Tibial nerve (tissue), 4 donors: Measurements from ENCODE around the gene RETREG1. TPM values are rescaled to one million over a fixed set of nuclear protein-coding genes. Genes with fewer than 3 reads are reported as not detected.
"Not testable (repeated sequence)": the region's sequence is repeated elsewhere in the genome, so short reads cannot be mapped to it uniquely, and the experiment has no call there.

ENCODE experiments used
- DNase-seq, 2 donors: peaks; one replicate each; pipeline ENCODE4 v3.0.0-alpha.2; 2019; ENCODE audit warnings: low spot score in 2 of 2
- H3K27ac ChIP-seq, 4 donors: fragments of 200-600 bp; sonication (generic) in 3 of 4; one replicate each; pipeline ENCODE4 v1.5.1; 2017 to 2019; ENCODE audit warnings: mild to moderate bottlenecking in 1 of 4
- H3K27me3 ChIP-seq, 2 donors: fragments of 200-600 bp; sonication (generic) in 1 of 2; one replicate each; pipeline versions ENCODE4 v1.5.1 to v1.6.0; 2017 to 2019
- H3K36me3 ChIP-seq, 3 donors: fragments of 200-600 bp; sonication (generic); one replicate each; pipeline ENCODE4 v1.5.1; 2018 to 2019
- H3K4me1 ChIP-seq, 4 donors: fragments of 200-600 bp; sonication (generic) in 3 of 4; one replicate each; pipeline ENCODE4 v1.5.1; 2017 to 2019
- H3K4me3 ChIP-seq, 4 donors: fragments of 200-600 bp; sonication (generic) in 3 of 4; one replicate each; pipeline ENCODE4 v1.5.1; 2017 to 2019; ENCODE audit warnings: mild to moderate bottlenecking in 1 of 4, moderate library complexity in 1 of 4
- H3K9me3 ChIP-seq, 4 donors: fragments of 200-600 bp; sonication (generic) in 3 of 4; one replicate each; pipeline ENCODE4 v1.5.1; 2017 to 2019
- EP300 ChIP-seq, 2 donors: sonication (generic); formaldehyde crosslinking; IDR thresholded peaks; one replicate each; pipeline ENCODE4 v1.6.1; 2017; ENCODE audit warnings: antibody characterized with exemption in 2 of 2, mild to moderate bottlenecking in 1 of 2
- POLR2A ChIP-seq, 2 donors: fragments of 450-650 bp; IDR thresholded peaks; one replicate each; pipeline ENCODE4 v1.6.1; 2017; ENCODE audit warnings: antibody characterized with exemption in 2 of 2, mild to moderate bottlenecking in 2 of 2, moderate library complexity in 2 of 2
- WGBS, 2 donors: methylation state at CpG; one replicate each; pipeline ENCODE4 v1.1.5; 2018; 5-methylcytosine and 5-hydroxymethylcytosine counted together
- total RNA-seq, 4 donors: library from RNA; depleted of rRNA; stranded (reverse); fragments of >200 nt; gene quantifications; one replicate each; pipeline ENCODE4 v1.1.0, GENCODE V29; 2016
- TF ChIP-seq, protein P1 (sequence below), 5 experiments: fragments of 200-600 bp in 3 of 5; fragments of 450-650 bp in 2 of 5; sonication (generic) in 3 of 5; IDR thresholded peaks; one replicate each; pipeline ENCODE4 v1.5.1; 2016 to 2019; ENCODE audit warnings: antibody characterized with exemption in 5 of 5, mild to moderate bottlenecking in 3 of 5, moderate library complexity in 2 of 5

Gene RETREG1
- total RNA-seq, 4 donors from 2014 or later = 57.5 to 90.9 (median 77.0) TPM

DNA sequence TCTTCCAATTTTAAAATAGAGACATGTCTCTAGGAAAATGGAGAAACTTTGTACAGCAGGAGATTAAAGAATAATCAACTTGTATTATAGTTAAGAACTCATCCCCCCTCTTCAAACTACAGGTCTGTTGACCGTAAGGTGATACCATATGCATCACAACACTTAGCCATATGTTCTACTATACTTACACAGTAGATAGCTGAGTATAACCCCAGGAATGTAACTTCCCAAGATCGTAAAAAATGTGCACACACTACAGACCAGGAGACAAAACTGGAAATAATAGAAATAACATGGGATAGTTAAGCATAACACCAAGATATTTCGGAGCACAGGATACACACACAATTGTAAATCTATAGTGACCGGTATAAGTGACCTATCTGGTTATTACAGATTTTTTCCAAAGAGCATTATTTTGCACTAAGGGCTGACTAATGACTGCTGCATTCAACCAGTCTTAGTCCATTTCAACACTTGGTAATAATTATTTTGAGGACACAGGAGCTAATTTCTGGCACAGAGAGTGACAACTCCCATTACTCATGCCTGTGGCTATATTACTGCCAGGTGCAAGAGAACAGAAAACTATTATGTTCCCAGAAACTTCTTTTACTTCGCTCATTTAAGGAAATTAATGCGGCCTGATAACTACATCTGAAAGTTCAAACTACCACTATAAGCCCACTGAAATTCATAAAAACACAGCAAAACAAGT, 135.8 kb downstream of the RETREG1 start:
- Histone ChIP-seq H3K4me3 (no peak overlapping the region), H3K9me3 (no peaks in the 10 kb centered on the region), H3K27ac (no peak overlapping the region), H3K27me3 (no peaks in the 10 kb centered on the region), H3K4me1 (no peaks in the 10 kb centered on the region), H3K36me3 (peaks cover 0 to 11% (median 0%) of the 10 kb centered on the region in 3 donors)
- TF ChIP-seq EP300 (IDR thresholded peaks at IDR 0.05) (no peak), POLR2A (IDR thresholded peaks at IDR 0.05) (no peak)
- TF ChIP-seq, protein P1, sequence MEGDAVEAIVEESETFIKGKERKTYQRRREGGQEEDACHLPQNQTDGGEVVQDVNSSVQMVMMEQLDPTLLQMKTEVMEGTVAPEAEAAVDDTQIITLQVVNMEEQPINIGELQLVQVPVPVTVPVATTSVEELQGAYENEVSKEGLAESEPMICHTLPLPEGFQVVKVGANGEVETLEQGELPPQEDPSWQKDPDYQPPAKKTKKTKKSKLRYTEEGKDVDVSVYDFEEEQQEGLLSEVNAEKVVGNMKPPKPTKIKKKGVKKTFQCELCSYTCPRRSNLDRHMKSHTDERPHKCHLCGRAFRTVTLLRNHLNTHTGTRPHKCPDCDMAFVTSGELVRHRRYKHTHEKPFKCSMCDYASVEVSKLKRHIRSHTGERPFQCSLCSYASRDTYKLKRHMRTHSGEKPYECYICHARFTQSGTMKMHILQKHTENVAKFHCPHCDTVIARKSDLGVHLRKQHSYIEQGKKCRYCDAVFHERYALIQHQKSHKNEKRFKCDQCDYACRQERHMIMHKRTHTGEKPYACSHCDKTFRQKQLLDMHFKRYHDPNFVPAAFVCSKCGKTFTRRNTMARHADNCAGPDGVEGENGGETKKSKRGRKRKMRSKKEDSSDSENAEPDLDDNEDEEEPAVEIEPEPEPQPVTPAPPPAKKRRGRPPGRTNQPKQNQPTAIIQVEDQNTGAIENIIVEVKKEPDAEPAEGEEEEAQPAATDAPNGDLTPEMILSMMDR (IDR thresholded peaks at IDR 0.05) = no peak
- DNase-seq = no peak
- 62 to 81% methylated on average over 6 of the region's 6 CpGs for WGBS, 2 donors

DNA sequence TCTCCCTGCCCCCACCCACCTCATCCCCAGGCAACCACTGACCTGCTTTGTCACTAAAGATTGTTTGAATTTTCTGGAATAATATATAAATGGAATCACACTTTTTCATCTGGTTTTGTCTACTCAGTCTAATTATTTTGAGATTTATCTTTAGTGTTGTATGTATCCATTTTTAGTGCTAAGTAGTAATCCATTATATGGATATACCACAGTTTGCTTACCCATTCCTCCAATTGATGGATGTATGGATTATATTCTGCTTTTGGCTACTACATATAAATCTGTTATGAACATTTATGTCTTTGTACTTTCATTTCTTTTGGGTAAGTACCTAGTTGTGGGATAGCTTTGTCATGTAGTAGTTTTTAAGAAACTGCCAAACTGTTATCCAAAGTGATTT, 136.7 kb downstream of the RETREG1 start:
- Histone ChIP-seq H3K27ac (no peak overlapping the region), H3K4me3 (no peak overlapping the region), H3K4me1 (no peaks in the 10 kb centered on the region), H3K27me3 (no peaks in the 10 kb centered on the region), H3K36me3 (peaks cover 0 to 11% (median 0%) of the 10 kb centered on the region in 3 donors), H3K9me3 (no peaks in the 10 kb centered on the region)
- TF ChIP-seq POLR2A (IDR thresholded peaks at IDR 0.05) = no peak
- TF ChIP-seq EP300 (IDR thresholded peaks at IDR 0.05) = no peak
- TF ChIP-seq, protein P1 (IDR thresholded peaks at IDR 0.05) = no peak
- DNase-seq = no peak

DNA sequence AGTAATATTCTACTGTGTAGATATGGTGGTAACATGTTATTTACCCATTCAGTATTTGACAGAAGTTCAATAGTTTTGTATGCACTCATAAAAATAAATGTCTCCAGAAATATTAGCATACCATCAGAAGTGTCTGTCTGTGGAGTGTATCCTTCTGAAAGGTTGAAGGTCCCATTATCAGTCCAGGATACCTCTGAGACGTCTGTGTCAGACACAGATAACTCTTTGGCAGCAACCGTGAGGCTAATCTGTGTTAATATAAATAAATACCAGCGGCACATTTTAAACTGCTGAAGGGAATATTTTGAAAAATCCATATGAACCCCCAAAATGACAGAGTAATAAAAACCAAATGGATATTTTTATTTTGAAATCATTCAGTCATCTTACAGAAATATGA, 139.3 kb downstream of the RETREG1 start:
- DNase-seq = no peak
- Histone ChIP-seq H3K27ac (no peak overlapping the region), H3K4me1 (no peaks in the 10 kb centered on the region), H3K27me3 (no peaks in the 10 kb centered on the region), H3K4me3 (no peak overlapping the region), H3K9me3 (no peaks in the 10 kb centered on the region), H3K36me3 (peaks cover 0 to 14% (median 0%) of the 10 kb centered on the region in 3 donors)
- 66 to 69% methylated on average over 3 of the region's 3 CpGs for WGBS, 2 donors
- no peak for TF ChIP-seq EP300 (IDR thresholded peaks at IDR 0.05)
- TF ChIP-seq POLR2A (IDR thresholded peaks at IDR 0.05) = no peak
- TF ChIP-seq, protein P1 (IDR thresholded peaks at IDR 0.05) = no peak

DNA sequence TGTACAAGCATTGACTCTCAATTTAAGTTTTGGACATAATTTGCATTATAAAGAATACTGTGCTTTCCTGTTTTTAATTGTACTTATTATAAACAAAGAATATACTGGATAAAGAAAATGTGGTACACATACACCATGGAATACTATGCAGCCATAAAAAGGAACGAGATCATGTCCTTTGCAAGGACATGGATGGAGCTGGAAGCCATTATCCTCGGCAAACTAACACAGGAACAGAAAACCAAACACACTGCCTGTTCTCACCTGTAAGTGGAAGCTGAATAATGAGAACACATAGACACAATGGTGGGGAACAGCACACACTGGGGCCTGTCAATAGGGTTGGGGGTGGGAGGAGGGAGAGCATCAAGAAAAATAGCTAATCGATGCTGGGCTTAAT, 140.4 kb downstream of the RETREG1 start:
- H3K36me3 ChIP-seq = peaks cover 0 to 14% (median 0%) of the 10 kb centered on the region in 3 donors
- H3K4me1 ChIP-seq, H3K9me3 ChIP-seq, H3K27me3 ChIP-seq, DNase-seq, H3K4me3 ChIP-seq, H3K27ac ChIP-seq: not testable (repeated sequence)
- WGBS, 2 donors = 95 to 98% methylated on average over 3 of the region's 3 CpGs

DNA sequence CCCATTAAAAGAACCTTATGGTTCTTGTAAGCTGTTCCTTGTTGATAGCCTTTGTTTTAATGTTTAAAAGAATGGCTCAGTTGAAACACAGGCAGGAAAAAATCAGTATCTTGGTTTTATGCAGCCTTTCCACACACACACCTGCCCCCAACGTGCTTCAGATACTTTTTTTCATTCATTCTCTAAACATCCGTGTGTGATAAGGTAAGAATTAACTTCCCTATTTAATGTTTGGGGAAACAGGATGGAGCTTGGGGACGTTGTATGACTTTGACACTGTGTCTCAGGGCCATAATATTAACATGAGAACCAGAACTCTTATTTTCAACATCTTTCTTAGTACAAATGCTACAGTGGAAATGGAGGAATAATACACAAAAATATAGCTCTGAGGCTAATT, 145.4 kb downstream of the RETREG1 start:
- H3K27ac ChIP-seq = no peak overlapping the region
- 68 to 71% methylated on average over 3 of the region's 3 CpGs for WGBS, 2 donors
- no peak overlapping the region for H3K4me3 ChIP-seq
- no peaks in the 10 kb centered on the region for H3K9me3 ChIP-seq
- no peak for DNase-seq
- peaks cover 0 to 5% (median 0%) of the 10 kb centered on the region in 3 donors for H3K36me3 ChIP-seq
- peaks cover 0 to 24% (median 10%) of the 10 kb centered on the region in 4 donors for H3K4me1 ChIP-seq
- TF ChIP-seq, protein P1 (IDR thresholded peaks at IDR 0.05) = no peak
- TF ChIP-seq EP300 (IDR thresholded peaks at IDR 0.05) (no peak), POLR2A (IDR thresholded peaks at IDR 0.05) (no peak)
- no peaks in the 10 kb centered on the region for H3K27me3 ChIP-seq
